Gastroesophageal sphincter (tissue), 4 donors: ENCODE results near the gene ADAM33. TPM values are rescaled to one million over a fixed set of nuclear protein-coding genes. Genes with fewer than 3 reads are reported as not detected.

ENCODE experiments used
- ATAC-seq: fragments of 150-250 bp; one replicate; pipeline ENCODE4 v1.9.1; 2016; ENCODE audit warnings: mild to moderate bottlenecking, moderate library complexity
- H3K27ac ChIP-seq, 4 donors: fragments of 200-600 bp; sonication (generic) in 3 of 4; 1 replicate in 3 of 4; 2 replicates in 1 of 4; pipeline ENCODE4 v1.5.1; 2016 to 2019
- H3K27me3 ChIP-seq: fragments of 200-600 bp; sonication (generic); one replicate; pipeline ENCODE4 v1.5.1; 2019
- H3K36me3 ChIP-seq, 2 donors: fragments of 200-600 bp; sonication (generic); one replicate each; pipeline ENCODE4 v1.5.1; 2019; ENCODE audit warnings: control low read depth in 1 of 2
- H3K4me1 ChIP-seq, 3 donors: fragments of 200-600 bp; sonication (generic); 1 replicate in 2 of 3; 2 replicates in 1 of 3; pipeline ENCODE4 v1.5.1; 2016 to 2019; ENCODE audit warnings: control low read depth in 2 of 3
- H3K4me3 ChIP-seq, 2 donors: fragments of 200-600 bp; sonication (generic); one replicate each; pipeline ENCODE4 v1.5.1; 2019; ENCODE audit warnings: mild to moderate bottlenecking in 1 of 2, moderate library complexity in 1 of 2
- H3K9me3 ChIP-seq, 3 donors: fragments of 200-600 bp; sonication (generic); one replicate each; pipeline ENCODE4 v1.5.1; 2017 to 2019; ENCODE audit warnings: control low read depth in 2 of 3
- CTCF ChIP-seq, 4 experiments: fragments of 200-600 bp in 2 of 4; fragments of 450-650 bp in 2 of 4; sonication (generic) in 1 of 4; IDR thresholded peaks; one replicate each; pipeline ENCODE4 v1.5.1; 2017 to 2019; ENCODE audit warnings: antibody characterized with exemption in 4 of 4, mild to moderate bottlenecking in 2 of 4, moderate library complexity in 2 of 4
- EP300 ChIP-seq: sonication (generic); formaldehyde crosslinking; IDR thresholded peaks from one replicate; pipeline ENCODE4 v1.6.1; 2017; ENCODE audit warnings: antibody characterized with exemption, mild to moderate bottlenecking
- POLR2A ChIP-seq, 2 donors: fragments of 450-650 bp; IDR thresholded peaks; one replicate each; pipeline ENCODE4 v1.6.1; 2017; ENCODE audit warnings: antibody characterized with exemption in 2 of 2, mild to moderate bottlenecking in 2 of 2, moderate library complexity in 1 of 2
- POLR2AphosphoS5 ChIP-seq: sonication (generic); formaldehyde crosslinking; IDR thresholded peaks from one replicate; pipeline ENCODE4 v1.6.1; 2017; ENCODE audit warnings: antibody characterized with exemption
- WGBS, 2 donors: methylation state at CpG; one replicate each; pipeline ENCODE4 v1.1.5; 2018; ENCODE audit warnings: low coverage in 1 of 2; 5-methylcytosine and 5-hydroxymethylcytosine counted together
- total RNA-seq, 4 donors: library from RNA; depleted of rRNA; stranded (reverse); fragments of >200 nt; gene quantifications; one replicate each; pipeline ENCODE4 v1.1.0, GENCODE V29; 2016

ADAM33 gene
- total RNA-seq, 4 donors from 2014 or later = 15.9 to 105 (median 70.1) TPM

GRCh38 chr20:3673221-3674070 lies 8.4 kb downstream of the ADAM33 start:
- Histone ChIP-seq H3K4me1 (peaks cover 0 to 36% (median 17%) of the 10 kb centered on the region in 3 donors), H3K9me3 (no peaks in the 10 kb centered on the region), H3K36me3 (peaks cover 0 to 69% of the 10 kb centered on the region in 2 donors), H3K27ac (no peak overlapping the region), H3K27me3 (peaks cover 25% of the 10 kb centered on the region), H3K4me3 (no peak overlapping the region)
- 100% methylated on average over 1 of the region's 90 CpGs; no CpG with 5 or more reads in 1 of the 2 donors for WGBS, 2 donors
- no peak for ATAC-seq
- TF ChIP-seq POLR2AphosphoS5 = no peak
- no peak for TF ChIP-seq POLR2A (IDR thresholded peaks at IDR 0.05)
- no peak for TF ChIP-seq EP300
- TF ChIP-seq CTCF (IDR thresholded peaks at IDR 0.05) = no peak

GRCh38 chr20:3672547-3673171 lies 9.2 kb downstream of the ADAM33 start:
- H3K9me3 ChIP-seq = no peaks in the 10 kb centered on the region
- H3K4me1 ChIP-seq = peaks cover 0 to 28% (median 9%) of the 10 kb centered on the region in 3 donors
- no CpG with 5 or more reads among the region's 58 CpGs for WGBS, 2 donors
- no peak for ATAC-seq
- peaks cover 25% of the 10 kb centered on the region for H3K27me3 ChIP-seq
- no peak overlapping the region for H3K27ac ChIP-seq
- peaks cover 0 to 74% of the 10 kb centered on the region in 2 donors for H3K36me3 ChIP-seq
- TF ChIP-seq POLR2A (IDR thresholded peaks at IDR 0.05) (no peak), POLR2AphosphoS5 (no peak), CTCF (IDR thresholded peaks at IDR 0.05) (no peak), EP300 (no peak)
- no peak overlapping the region for H3K4me3 ChIP-seq

GRCh38 chr20:3671986-3672546 lies 9.7 kb downstream of the ADAM33 start:
- no peak for ATAC-seq
- TF ChIP-seq POLR2A (IDR thresholded peaks at IDR 0.05) = no peak
- TF ChIP-seq EP300 = no peak
- no peak for TF ChIP-seq POLR2AphosphoS5
- TF ChIP-seq CTCF (IDR thresholded peaks at IDR 0.05) = no peak
- H3K27ac ChIP-seq = no peak overlapping the region
- no peaks in the 10 kb centered on the region for H3K9me3 ChIP-seq
- peaks cover 0 to 74% of the 10 kb centered on the region in 2 donors for H3K36me3 ChIP-seq
- peaks cover 25% of the 10 kb centered on the region for H3K27me3 ChIP-seq
- WGBS, 2 donors = no CpG with 5 or more reads among the region's 23 CpGs
- H3K4me3 ChIP-seq = no peak overlapping the region
- peaks cover 0 to 22% (median 4%) of the 10 kb centered on the region in 3 donors for H3K4me1 ChIP-seq

- ATAC-seq = no peak
- H3K27me3 ChIP-seq = peaks cover 25% of the 10 kb centered on the region
- no CpG with 5 or more reads among the region's 10 CpGs for WGBS, 2 donors
Measured at GRCh38 chr20:3670945-3671344, 10.9 kb downstream of the ADAM33 start.

More at GRCh38 chr20:3670945-3671344, 10.9 kb downstream of the ADAM33 start:
- Histone ChIP-seq H3K9me3 (no peaks in the 10 kb centered on the region), H3K4me3 (no peak overlapping the region), H3K27ac (no peak overlapping the region), H3K36me3 (peaks cover 0 to 74% of the 10 kb centered on the region in 2 donors), H3K4me1 (peaks cover 0 to 16% (median 0%) of the 10 kb centered on the region in 3 donors)
- TF ChIP-seq POLR2AphosphoS5 = no peak
- no peak for TF ChIP-seq EP300
- TF ChIP-seq POLR2A (IDR thresholded peaks at IDR 0.05) = no peak
- no peak for TF ChIP-seq CTCF (IDR thresholded peaks at IDR 0.05)
